ENCODE measurements around the gene PPM1A.

DNA sequence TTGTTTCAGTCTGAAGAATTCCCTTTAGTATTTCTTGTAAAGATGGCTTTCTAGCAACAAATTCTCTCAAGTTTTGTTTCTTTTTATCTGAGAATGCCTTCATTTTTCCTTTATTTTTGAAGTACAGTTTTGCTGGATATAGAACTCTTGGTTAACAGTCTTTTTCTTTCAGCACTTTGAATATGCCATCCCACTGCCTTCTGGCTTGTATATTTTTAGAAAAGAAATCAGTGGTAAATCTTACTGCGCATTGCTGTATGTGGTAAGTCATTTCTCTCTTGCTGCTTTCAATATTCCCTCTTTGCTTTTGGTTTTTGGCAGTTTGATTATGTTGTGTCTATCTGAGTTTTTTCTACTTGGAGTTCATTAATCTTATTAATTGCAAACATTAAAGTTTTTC, 16.8 kb upstream of the PPM1A start:
- TF ChIP-seq, protein P1, sequence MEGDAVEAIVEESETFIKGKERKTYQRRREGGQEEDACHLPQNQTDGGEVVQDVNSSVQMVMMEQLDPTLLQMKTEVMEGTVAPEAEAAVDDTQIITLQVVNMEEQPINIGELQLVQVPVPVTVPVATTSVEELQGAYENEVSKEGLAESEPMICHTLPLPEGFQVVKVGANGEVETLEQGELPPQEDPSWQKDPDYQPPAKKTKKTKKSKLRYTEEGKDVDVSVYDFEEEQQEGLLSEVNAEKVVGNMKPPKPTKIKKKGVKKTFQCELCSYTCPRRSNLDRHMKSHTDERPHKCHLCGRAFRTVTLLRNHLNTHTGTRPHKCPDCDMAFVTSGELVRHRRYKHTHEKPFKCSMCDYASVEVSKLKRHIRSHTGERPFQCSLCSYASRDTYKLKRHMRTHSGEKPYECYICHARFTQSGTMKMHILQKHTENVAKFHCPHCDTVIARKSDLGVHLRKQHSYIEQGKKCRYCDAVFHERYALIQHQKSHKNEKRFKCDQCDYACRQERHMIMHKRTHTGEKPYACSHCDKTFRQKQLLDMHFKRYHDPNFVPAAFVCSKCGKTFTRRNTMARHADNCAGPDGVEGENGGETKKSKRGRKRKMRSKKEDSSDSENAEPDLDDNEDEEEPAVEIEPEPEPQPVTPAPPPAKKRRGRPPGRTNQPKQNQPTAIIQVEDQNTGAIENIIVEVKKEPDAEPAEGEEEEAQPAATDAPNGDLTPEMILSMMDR (IDR thresholded peaks at IDR 0.05) = no peak
- no peak for TF ChIP-seq ZFX (IDR thresholded peaks at IDR 0.05; ENCODE audit: borderline replicate concordance)

All from 22Rv1 (cell line).